Prostate gland (tissue), 2 donors: Measurements from ENCODE around the gene KLHL1.

Experiments used
- POLR2A ChIP-seq: fragments of 450-650 bp; IDR thresholded peaks from one replicate; pipeline ENCODE4 v1.6.1; 2016; ENCODE audit warnings: antibody characterized with exemption, mild to moderate bottlenecking
- POLR2AphosphoS5 ChIP-seq: sonication (generic); formaldehyde crosslinking; IDR thresholded peaks from one replicate; pipeline ENCODE4 v1.6.1; 2017; ENCODE audit warnings: antibody characterized with exemption
- TF ChIP-seq, protein P1 (sequence below), 4 experiments: fragments of 200-600 bp in 2 of 4; fragments of 450-650 bp in 2 of 4; sonication (generic) in 2 of 4; IDR thresholded peaks; 1 replicate in 3 of 4; 2 replicates in 1 of 4; pipeline ENCODE4 v1.5.1; 2016 to 2019; ENCODE audit warnings: antibody characterized with exemption in 4 of 4, mild to moderate bottlenecking in 2 of 4, moderate library complexity in 2 of 4

DNA sequence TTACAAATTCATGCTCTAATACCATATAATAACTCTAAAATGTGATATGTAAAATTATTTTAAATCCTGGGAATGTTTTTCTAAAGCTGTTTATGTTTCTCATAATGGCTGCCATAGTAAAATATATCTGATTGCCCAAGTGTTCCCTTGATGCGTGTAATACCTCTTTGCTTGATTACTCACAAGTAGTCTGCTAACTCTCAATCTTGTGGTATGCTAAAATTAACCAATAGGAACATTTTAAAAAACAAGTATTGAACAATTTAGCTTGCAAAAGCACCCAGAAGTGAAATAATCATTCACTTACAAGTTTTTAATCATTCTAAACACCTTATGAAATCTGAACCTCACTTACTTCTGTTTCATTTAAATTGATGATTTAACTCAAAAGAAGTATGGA, 386.6 kb downstream of the KLHL1 start:
- TF ChIP-seq, protein P1, sequence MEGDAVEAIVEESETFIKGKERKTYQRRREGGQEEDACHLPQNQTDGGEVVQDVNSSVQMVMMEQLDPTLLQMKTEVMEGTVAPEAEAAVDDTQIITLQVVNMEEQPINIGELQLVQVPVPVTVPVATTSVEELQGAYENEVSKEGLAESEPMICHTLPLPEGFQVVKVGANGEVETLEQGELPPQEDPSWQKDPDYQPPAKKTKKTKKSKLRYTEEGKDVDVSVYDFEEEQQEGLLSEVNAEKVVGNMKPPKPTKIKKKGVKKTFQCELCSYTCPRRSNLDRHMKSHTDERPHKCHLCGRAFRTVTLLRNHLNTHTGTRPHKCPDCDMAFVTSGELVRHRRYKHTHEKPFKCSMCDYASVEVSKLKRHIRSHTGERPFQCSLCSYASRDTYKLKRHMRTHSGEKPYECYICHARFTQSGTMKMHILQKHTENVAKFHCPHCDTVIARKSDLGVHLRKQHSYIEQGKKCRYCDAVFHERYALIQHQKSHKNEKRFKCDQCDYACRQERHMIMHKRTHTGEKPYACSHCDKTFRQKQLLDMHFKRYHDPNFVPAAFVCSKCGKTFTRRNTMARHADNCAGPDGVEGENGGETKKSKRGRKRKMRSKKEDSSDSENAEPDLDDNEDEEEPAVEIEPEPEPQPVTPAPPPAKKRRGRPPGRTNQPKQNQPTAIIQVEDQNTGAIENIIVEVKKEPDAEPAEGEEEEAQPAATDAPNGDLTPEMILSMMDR (IDR thresholded peaks at IDR 0.05), result no peak
- TF ChIP-seq POLR2AphosphoS5 (no peak), POLR2A (no peak)
